NAMALWA (cell line): ENCODE measurements around the gene PRKG1.

Source experiments
- DNase-seq: peaks from one replicate; pipeline ENCODE4 v3.0.0-alpha.2; 2015; ENCODE audit warnings: low spot score

The PRKG1 gene

GRCh38 chr10:51076299-51076841, 2.1 kb downstream of the PRKG1 start:
- DNase-seq = no peak

DNA sequence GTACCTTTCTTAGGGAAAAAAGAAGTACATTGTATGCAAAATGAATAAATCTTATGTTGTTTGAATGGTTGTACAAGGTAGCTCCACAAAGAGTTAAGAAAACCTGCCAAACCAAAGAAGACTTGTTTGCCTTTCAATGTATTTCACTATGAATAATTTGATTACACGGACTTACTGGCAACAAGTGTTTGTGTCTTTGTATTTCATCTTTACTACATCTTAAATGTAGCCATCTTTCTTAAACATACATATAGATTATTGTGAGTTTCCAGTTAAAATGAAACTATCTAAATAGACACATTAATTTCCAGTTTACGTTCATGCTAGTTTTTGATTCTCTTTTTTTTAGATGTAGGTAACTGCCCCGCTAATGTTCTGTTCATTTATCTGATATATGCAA, 2.8 kb downstream of the PRKG1 start:
- DNase-seq = no peak

DNA sequence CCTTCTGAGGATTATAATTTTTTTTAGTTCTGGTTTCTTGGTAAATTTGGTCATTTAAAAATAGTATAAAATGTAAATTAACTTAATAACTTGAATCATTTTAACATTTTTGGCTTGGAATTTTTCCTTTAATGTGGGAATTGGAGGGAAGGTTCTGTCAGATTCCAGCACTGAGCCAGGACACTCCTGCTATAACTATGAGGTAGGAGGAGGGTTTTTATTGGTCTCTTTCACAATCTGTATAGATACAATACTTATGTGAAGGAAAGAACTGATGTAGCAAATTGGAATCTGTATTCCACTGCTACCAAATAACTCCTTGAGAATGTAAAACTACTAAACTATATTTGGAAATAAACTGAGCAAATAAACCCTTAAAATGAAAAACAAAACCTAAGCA, 3.2 kb downstream of the PRKG1 start:
- no peak for DNase-seq

GRCh38 chr10:51079331-51079730, 5.0 kb downstream of the PRKG1 start:
- no peak for DNase-seq

DNA sequence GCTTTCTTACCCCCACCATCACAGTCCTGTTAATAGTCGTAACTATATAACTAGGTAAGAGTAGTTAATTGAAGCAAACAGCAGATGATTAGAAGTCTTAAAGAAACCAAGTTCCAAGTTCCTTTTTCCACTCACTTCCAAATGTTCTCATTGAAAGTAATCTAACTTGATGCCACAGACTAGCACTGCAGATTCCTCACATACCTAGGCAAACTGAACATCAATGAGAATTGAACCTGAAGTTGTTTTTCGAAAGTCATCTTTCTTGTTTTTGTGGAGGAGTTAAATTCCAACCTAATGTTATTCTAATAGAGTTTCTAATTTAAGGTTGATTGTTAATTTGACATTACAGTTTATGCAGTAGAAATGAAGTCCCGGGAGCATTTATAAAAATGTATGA, 5.5 kb downstream of the PRKG1 start:
- DNase-seq = no peak

- DNase-seq = no peak
These were observed 6.2 kb downstream of the PRKG1 start for GRCh38 chr10:51080311-51081006.

DNA sequence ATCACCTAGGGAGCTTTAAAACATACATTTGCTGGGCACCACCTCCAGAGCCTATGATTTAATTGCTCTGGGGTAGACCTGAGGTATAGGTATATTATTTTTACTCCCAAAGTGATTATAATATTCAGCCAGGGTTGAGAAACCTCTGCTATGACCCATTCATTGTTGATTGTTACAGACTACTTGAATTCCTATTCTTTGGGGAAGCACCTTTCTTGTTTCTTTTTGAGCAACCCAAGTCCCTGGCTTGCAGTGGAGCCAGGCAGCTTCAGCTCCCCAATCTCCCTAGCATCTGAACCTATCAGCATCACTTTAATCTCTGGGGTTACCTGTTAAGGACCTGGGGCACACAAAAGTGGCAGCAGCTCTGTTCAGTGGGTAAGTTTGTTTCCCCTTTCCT, 8.6 kb downstream of the PRKG1 start:
- DNase-seq = no peak

DNA sequence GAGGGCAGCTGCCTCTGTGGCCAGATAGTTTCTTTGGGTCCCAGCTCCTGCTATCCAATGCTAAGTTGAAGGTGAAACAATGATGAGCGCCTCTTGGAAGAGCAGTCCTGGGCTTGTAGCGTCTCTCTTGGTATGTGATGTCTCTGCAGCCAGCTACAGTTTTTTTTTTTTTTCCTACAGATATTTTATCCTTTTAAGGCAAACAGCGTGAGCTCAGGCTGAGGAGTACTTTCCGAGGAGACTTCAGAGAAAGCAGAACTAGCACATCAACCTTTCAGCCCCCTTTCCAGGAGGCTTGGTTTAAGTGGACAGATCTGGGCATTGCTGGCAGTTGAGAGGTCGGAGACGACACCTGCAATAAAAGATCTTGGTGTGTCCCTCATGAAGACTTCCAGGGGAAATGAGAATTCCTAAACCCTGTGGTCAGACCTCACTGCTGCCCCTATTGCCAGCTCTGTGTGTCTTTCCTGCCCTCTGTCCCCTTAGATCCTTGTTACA, 9.1 kb downstream of the PRKG1 start:
- DNase-seq = no peak

GRCh38 chr10:51085204-51085603, 10.9 kb downstream of the PRKG1 start:
- no peak for DNase-seq

- no peak for DNase-seq
These were observed 12.4 kb downstream of the PRKG1 start for GRCh38 chr10:51086710-51087109.

- DNase-seq = no peak
These were observed 12.8 kb downstream of the PRKG1 start for GRCh38 chr10:51087114-51087513.

- no peak for DNase-seq
These were observed 15.9 kb downstream of the PRKG1 start for GRCh38 chr10:51090190-51090589.

- DNase-seq = peak; percentile 3
These were observed 18.1 kb downstream of the PRKG1 start for GRCh38 chr10:51092402-51092801.

GRCh38 chr10:51095444-51095843, 21.2 kb downstream of the PRKG1 start:
- DNase-seq = no peak

GRCh38 chr10:51097546-51097945, 23.3 kb downstream of the PRKG1 start:
- no peak for DNase-seq

GRCh38 chr10:51100221-51100620, 25.9 kb downstream of the PRKG1 start:
- no peak for DNase-seq

- no peak for DNase-seq
These were observed 29.4 kb downstream of the PRKG1 start for GRCh38 chr10:51103554-51104217.

DNA sequence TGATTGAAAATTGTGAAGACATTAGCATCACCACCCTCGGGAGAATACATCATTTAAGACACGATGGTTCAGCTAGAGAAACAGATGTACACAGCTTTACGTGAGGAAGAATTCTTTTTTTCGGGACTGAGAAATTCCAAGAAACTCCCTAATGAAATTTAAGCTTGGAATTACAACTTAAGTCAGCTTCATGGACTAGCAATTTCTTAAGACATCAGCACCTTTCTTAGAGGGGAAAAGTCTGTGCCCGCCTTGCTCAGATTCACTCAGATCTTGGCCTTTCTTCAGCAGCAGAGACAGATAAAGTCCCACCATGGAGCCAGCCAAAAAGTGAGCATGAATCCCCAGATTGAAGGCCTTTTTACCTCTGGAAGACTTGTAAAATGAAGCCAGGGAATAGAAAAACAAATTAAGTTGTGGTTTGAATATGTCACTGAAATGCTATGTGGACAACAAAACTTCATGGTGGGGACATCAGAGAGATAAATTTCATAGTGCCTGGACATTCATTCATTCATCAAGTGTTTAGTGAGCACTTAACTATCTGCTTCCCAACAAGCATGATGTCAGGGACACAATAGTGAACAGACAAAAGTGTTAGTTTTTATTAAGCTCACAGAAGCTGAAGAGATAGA, 32.1 kb downstream of the PRKG1 start:
- no peak for DNase-seq

DNA sequence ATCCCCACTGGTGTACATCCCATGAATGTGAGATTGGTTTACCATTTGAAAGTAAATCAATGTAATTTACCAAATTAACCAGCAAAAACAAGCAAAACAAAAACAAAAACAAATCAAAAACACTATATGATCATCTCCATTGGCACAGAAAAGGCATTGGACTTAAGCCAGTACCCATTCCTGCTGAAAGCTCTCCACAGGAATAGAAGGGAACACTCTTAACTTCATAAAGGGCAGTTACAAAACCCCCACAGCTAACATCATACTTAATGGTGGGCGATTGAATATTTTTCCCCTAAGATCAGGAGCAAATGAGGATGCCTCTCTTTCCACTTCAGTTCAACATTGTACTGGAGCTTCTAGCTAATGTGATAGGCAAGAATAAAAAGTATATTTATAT, 34.1 kb downstream of the PRKG1 start:
- DNase-seq = no peak

- DNase-seq = no peak
These were observed 35.7 kb downstream of the PRKG1 start for GRCh38 chr10:51109801-51110533.

- DNase-seq = no peak
These were observed 37.7 kb downstream of the PRKG1 start for GRCh38 chr10:51112013-51112412.

GRCh38 chr10:51113007-51113406, 38.7 kb downstream of the PRKG1 start:
- no peak for DNase-seq
